ENCODE measurements around the gene GRIN2A.

GRIN2A gene

GRCh38 chr16:9932919-9933653 lies 249.1 kb downstream of the GRIN2A start:
- H3K36me3 ChIP-seq (replicated peaks; ENCODE audit: insufficient read depth, low read length): no peaks in the 10 kb centered on the region
- H3F3A ChIP-seq (ENCODE audit: insufficient read depth, low read length): no peaks in the 10 kb centered on the region
- TF ChIP-seq EZH2 (optimal IDR thresholded peaks at IDR 0.05; ENCODE audit: low read depth, low read length) (no peak), EZH2phosphoT487 (IDR thresholded peaks at IDR 0.05; ENCODE audit: low read length) (no peak), CTCF (IDR thresholded peaks at IDR 0.05; ENCODE audit: low read length) (no peak)
- H2AFZ ChIP-seq (ENCODE audit: low read length): no peak overlapping the region
- H3K79me2 ChIP-seq (ENCODE audit: low read length): no peaks in the 10 kb centered on the region
- no peak overlapping the region for H3K4me2 ChIP-seq (ENCODE audit: low read depth, low read length)
- no peaks in the 10 kb centered on the region for H3K27me3 ChIP-seq (replicated peaks; ENCODE audit: insufficient read depth, low read length)
- DNase-seq: no peak
- no peak overlapping the region for H3K27ac ChIP-seq (ENCODE audit: low read length)
- H3K9me3 ChIP-seq (replicated peaks; ENCODE audit: insufficient read depth, low read length): no peaks in the 10 kb centered on the region
- no peaks in the 10 kb centered on the region for H3K9me2 ChIP-seq (replicated peaks; ENCODE audit: insufficient read depth, low read length)
- no peaks in the 10 kb centered on the region for H4K20me1 ChIP-seq (ENCODE audit: insufficient read depth, low read length)
- H3K9ac ChIP-seq (ENCODE audit: low read length): no peak overlapping the region
- H3K4me1 ChIP-seq (ENCODE audit: low read length): no peaks in the 10 kb centered on the region
- H3K4me3 ChIP-seq (ENCODE audit: low read length): no peak overlapping the region

GRCh38 chr16:9932000-9932399 lies 250.2 kb downstream of the GRIN2A start:
- H3K36me3 ChIP-seq (replicated peaks; ENCODE audit: insufficient read depth, low read length): no peaks in the 10 kb centered on the region
- no peak overlapping the region for H3K4me3 ChIP-seq (ENCODE audit: low read length)
- H3K4me2 ChIP-seq (ENCODE audit: low read depth, low read length): no peak overlapping the region
- H3K27ac ChIP-seq (ENCODE audit: low read length): no peak overlapping the region
- H3K9ac ChIP-seq (ENCODE audit: low read length): no peak overlapping the region
- H3K9me2 ChIP-seq (replicated peaks; ENCODE audit: insufficient read depth, low read length): no peaks in the 10 kb centered on the region
- TF ChIP-seq EZH2 (optimal IDR thresholded peaks at IDR 0.05; ENCODE audit: low read depth, low read length): no peak
- TF ChIP-seq CTCF (IDR thresholded peaks at IDR 0.05; ENCODE audit: low read length): no peak
- TF ChIP-seq EZH2phosphoT487 (IDR thresholded peaks at IDR 0.05; ENCODE audit: low read length): no peak
- H4K20me1 ChIP-seq (ENCODE audit: insufficient read depth, low read length): no peaks in the 10 kb centered on the region
- no peak for DNase-seq
- no peaks in the 10 kb centered on the region for H3F3A ChIP-seq (ENCODE audit: insufficient read depth, low read length)
- H3K79me2 ChIP-seq (ENCODE audit: low read length): no peaks in the 10 kb centered on the region
- H3K9me3 ChIP-seq (replicated peaks; ENCODE audit: insufficient read depth, low read length): no peaks in the 10 kb centered on the region
- H3K4me1 ChIP-seq (ENCODE audit: low read length): no peaks in the 10 kb centered on the region
- H3K27me3 ChIP-seq (replicated peaks; ENCODE audit: insufficient read depth, low read length): no peaks in the 10 kb centered on the region
- H2AFZ ChIP-seq (ENCODE audit: low read length): no peak overlapping the region

GRCh38 chr16:9929836-9930235 lies 252.4 kb downstream of the GRIN2A start:
- no peaks in the 10 kb centered on the region for H3K27me3 ChIP-seq (replicated peaks; ENCODE audit: insufficient read depth, low read length)
- no peaks in the 10 kb centered on the region for H3K36me3 ChIP-seq (replicated peaks; ENCODE audit: insufficient read depth, low read length)
- no peak overlapping the region for H2AFZ ChIP-seq (ENCODE audit: low read length)
- no peak overlapping the region for H3K4me3 ChIP-seq (ENCODE audit: low read length)
- H3K9me2 ChIP-seq (replicated peaks; ENCODE audit: insufficient read depth, low read length): no peaks in the 10 kb centered on the region
- no peak overlapping the region for H3K9ac ChIP-seq (ENCODE audit: low read length)
- no peaks in the 10 kb centered on the region for H3K9me3 ChIP-seq (replicated peaks; ENCODE audit: insufficient read depth, low read length)
- no peaks in the 10 kb centered on the region for H3K4me1 ChIP-seq (ENCODE audit: low read length)
- H4K20me1 ChIP-seq (ENCODE audit: insufficient read depth, low read length): no peaks in the 10 kb centered on the region
- H3K4me2 ChIP-seq (ENCODE audit: low read depth, low read length): no peak overlapping the region
- H3F3A ChIP-seq (ENCODE audit: insufficient read depth, low read length): no peaks in the 10 kb centered on the region
- TF ChIP-seq CTCF (IDR thresholded peaks at IDR 0.05; ENCODE audit: low read length): no peak
- TF ChIP-seq EZH2phosphoT487 (IDR thresholded peaks at IDR 0.05; ENCODE audit: low read length): no peak
- TF ChIP-seq EZH2 (optimal IDR thresholded peaks at IDR 0.05; ENCODE audit: low read depth, low read length): no peak
- no peak for DNase-seq
- no peaks in the 10 kb centered on the region for H3K79me2 ChIP-seq (ENCODE audit: low read length)
- no peak overlapping the region for H3K27ac ChIP-seq (ENCODE audit: low read length)
